PC-3 (cell line): ENCODE results near the gene ACKR3. TPM values are rescaled to one million over a fixed set of nuclear protein-coding genes. Genes with fewer than 3 reads are reported as not detected.

Source experiments
- ATAC-seq: fragments of 200-7000 bp; cut with Tn5 transposase; 2 replicates; pipeline ENCODE4 v1.9.1; 2020; ENCODE audit warnings: mild to moderate bottlenecking, moderate library complexity
- BruUV-seq: library from RNA; stranded (reverse); fragments of 400-500 nt; replicated peaks from 2 replicates; lab custom pipeline; 2021; lab: Mats Ljungman, UMichigan
- CTCF ChIA-PET: fragments of 300-600 bp; sonication (Branson Sonifier 250); formaldehyde crosslinking; loops from one replicate; lab custom pipeline; 2022; ENCODE audit warnings: antibody characterized with exemption; lab: Charles Lee
- POLR2A ChIA-PET: fragments of 300-600 bp; sonication (Branson Sonifier 250); formaldehyde crosslinking; loops from one replicate; lab custom pipeline; 2022; ENCODE audit warnings: antibody characterized with exemption; ENCODE audit not compliant: unreplicated experiment; lab: Charles Lee
- DNase-seq: peaks from one replicate; pipeline ENCODE4 v3.0.0-alpha.2; 2015
- H2AFZ ChIP-seq: fragments of 300-600 bp; sonication (generic); 2 replicates; pipeline ENCODE4 v1.6.0; 2016; ENCODE audit warnings: antibody characterized with exemption, low read length
- H3F3A ChIP-seq: fragments of 300-600 bp; sonication (generic); one replicate; pipeline ENCODE4 v1.6.0; 2017; ENCODE audit warnings: antibody characterized with exemption, low read length, control low read depth, mild to moderate bottlenecking; ENCODE audit not compliant: unreplicated experiment
- H3K27ac ChIP-seq: fragments of 300-600 bp; sonication (generic); 2 replicates; pipeline ENCODE4 v1.5.1; 2016; ENCODE audit warnings: mild to moderate bottlenecking, low read length
- H3K27me3 ChIP-seq: fragments of 300-600 bp; sonication (generic); 2 replicates; pipeline ENCODE4 v1.6.1; 2016; ENCODE audit warnings: low read length, mixed read lengths
- H3K36me3 ChIP-seq: fragments of 300-600 bp; sonication (generic); 2 replicates; pipeline ENCODE4 v1.6.1; 2016; ENCODE audit warnings: low read depth, mixed run types, low read length, mixed read lengths
- H3K4me1 ChIP-seq: fragments of 300-600 bp; sonication (generic); 2 replicates; pipeline ENCODE4 v1.5.1; 2016; ENCODE audit warnings: low read length; ENCODE audit not compliant: insufficient read depth
- H3K4me2 ChIP-seq: fragments of 300-600 bp; sonication (generic); 2 replicates; pipeline ENCODE4 v1.6.0; 2016; ENCODE audit warnings: low read length
- H3K4me3 ChIP-seq: fragments of 300-600 bp; sonication (generic); 2 replicates; pipeline ENCODE4 v1.5.1; 2016; ENCODE audit warnings: mild to moderate bottlenecking, low read length, mixed read lengths
- H3K79me2 ChIP-seq: fragments of 300-600 bp; sonication (generic); 2 replicates; pipeline ENCODE4 v1.6.1; 2017; ENCODE audit warnings: low read length, mixed read lengths
- H3K9ac ChIP-seq: fragments of 300-600 bp; sonication (generic); 2 replicates; pipeline ENCODE4 v1.6.0; 2016; ENCODE audit warnings: mild to moderate bottlenecking, low read length
- H3K9me2 ChIP-seq: fragments of 300-600 bp; sonication (generic); replicated peaks from 2 replicates; pipeline ENCODE4 v1.6.1; 2016; ENCODE audit warnings: mixed run types, low read length, mixed read lengths
- H3K9me3 ChIP-seq: fragments of 300-600 bp; sonication (generic); 2 replicates; pipeline ENCODE4 v1.6.1; 2016; ENCODE audit warnings: low read length, mixed read lengths
- H4K20me1 ChIP-seq: fragments of 300-600 bp; sonication (generic); 2 replicates; pipeline ENCODE4 v1.6.1; 2016; ENCODE audit warnings: low read length, mixed read lengths
- CTCF ChIP-seq: fragments of 300-600 bp; sonication (generic); conservative IDR thresholded peaks from 2 replicates; pipeline ENCODE4 v1.5.1; 2017; ENCODE audit warnings: antibody characterized with exemption, low read depth, mild to moderate bottlenecking, low read length
- EZH2 ChIP-seq: fragments of 300-600 bp; sonication (generic); IDR thresholded peaks from one replicate; pipeline ENCODE4 v1.6.1; 2017; ENCODE audit warnings: antibody characterized with exemption, mild to moderate bottlenecking, low read length; ENCODE audit not compliant: unreplicated experiment
- EZH2phosphoT487 ChIP-seq: fragments of 300-600 bp; sonication (generic); IDR thresholded peaks from 2 replicates; pipeline ENCODE4 v1.6.1; 2018; ENCODE audit warnings: mild to moderate bottlenecking, antibody characterized with exemption, low read length, borderline replicate concordance
- intact Hi-C: fragments of 100-400 bp; cut with micrococcal nuclease; formaldehyde crosslinking; loops from 2 replicates; pipeline ENCODE4 v1.9.0; 2023
- total RNA-seq: library from RNA; depleted of rRNA; stranded (reverse); fragments of >200 nt; gene quantifications from 2 replicates; pipeline ENCODE4 v1.2.3, GENCODE V29; 2014

The ACKR3 gene
- total RNA-seq, 1 experiment from 2014 or later: 3.1 TPM

- POLR2A ChIA-PET: no interaction called here
- no peak for DNase-seq
- H4K20me1 ChIP-seq: no peaks in the 10 kb centered on the region
- ATAC-seq: no peak
- no peak overlapping the region for H3K27ac ChIP-seq
- BruUV-seq: no TSS peak
- no peaks in the 10 kb centered on the region for H3K4me1 ChIP-seq
- H3K4me2 ChIP-seq: no peak overlapping the region
- H3K9me3 ChIP-seq: no peaks in the 10 kb centered on the region
- H3K9me2 ChIP-seq: no peaks in the 10 kb centered on the region
- TF ChIP-seq EZH2phosphoT487 (no peak), EZH2 (no peak), CTCF (no peak)
- H3K9ac ChIP-seq: no peak overlapping the region
- no peaks in the 10 kb centered on the region for H3K27me3 ChIP-seq
- no peaks in the 10 kb centered on the region for H3F3A ChIP-seq
- no peaks in the 10 kb centered on the region for H3K79me2 ChIP-seq
- H2AFZ ChIP-seq: no peak overlapping the region
- no peak overlapping the region for H3K4me3 ChIP-seq
- CTCF ChIA-PET: no interaction called here
- no peaks in the 10 kb centered on the region for H3K36me3 ChIP-seq
- intact Hi-C loops: no loop called here
Observed at GRCh38 chr2:236549165-236549564, 20.5 kb upstream of the ACKR3 start.

GRCh38 chr2:236550290-236550689 lies 19.3 kb upstream of the ACKR3 start:
- intact Hi-C loops: no loop called here
- CTCF ChIA-PET: no interaction called here
- H3K9ac ChIP-seq: no peak overlapping the region

More at GRCh38 chr2:236550290-236550689, 19.3 kb upstream of the ACKR3 start:
- Histone ChIP-seq H2AFZ (no peak overlapping the region), H3K9me3 (no peaks in the 10 kb centered on the region), H3K9me2 (no peaks in the 10 kb centered on the region), H3K27ac (no peak overlapping the region), H3K4me1 (no peaks in the 10 kb centered on the region), H3F3A (no peaks in the 10 kb centered on the region), H3K4me3 (no peak overlapping the region), H3K79me2 (no peaks in the 10 kb centered on the region), H4K20me1 (no peaks in the 10 kb centered on the region), H3K27me3 (no peaks in the 10 kb centered on the region), H3K4me2 (no peak overlapping the region), H3K36me3 (no peaks in the 10 kb centered on the region)
- POLR2A ChIA-PET: no interaction called here
- TF ChIP-seq EZH2 (no peak), CTCF (no peak), EZH2phosphoT487 (no peak)
- DNase-seq (no peak), ATAC-seq (no peak)
- no TSS peak for BruUV-seq
